Ovary (tissue), 3 donors: Measurements from ENCODE around the gene DDB1.

Source experiments
- EP300 ChIP-seq: sonication (generic); formaldehyde crosslinking; IDR thresholded peaks from one replicate; pipeline ENCODE4 v1.6.1; 2017; ENCODE audit warnings: antibody characterized with exemption
- POLR2A ChIP-seq: fragments of 450-650 bp; IDR thresholded peaks from one replicate; pipeline ENCODE4 v1.6.1; 2017; ENCODE audit warnings: antibody characterized with exemption, mild to moderate bottlenecking, moderate library complexity
- TF ChIP-seq, protein P1 (sequence below), 3 donors: fragments of 450-650 bp in 2 of 3; fragments of 200-600 bp in 1 of 3; IDR thresholded peaks; one replicate each; pipeline versions ENCODE4 v1.5.1 to v1.8.0; 2016 to 2022; ENCODE audit warnings: antibody characterized with exemption in 3 of 3, mild to moderate bottlenecking in 1 of 3
- donor health status: DM: no; HTN: no; CAD: no.

- TF ChIP-seq, protein P1, sequence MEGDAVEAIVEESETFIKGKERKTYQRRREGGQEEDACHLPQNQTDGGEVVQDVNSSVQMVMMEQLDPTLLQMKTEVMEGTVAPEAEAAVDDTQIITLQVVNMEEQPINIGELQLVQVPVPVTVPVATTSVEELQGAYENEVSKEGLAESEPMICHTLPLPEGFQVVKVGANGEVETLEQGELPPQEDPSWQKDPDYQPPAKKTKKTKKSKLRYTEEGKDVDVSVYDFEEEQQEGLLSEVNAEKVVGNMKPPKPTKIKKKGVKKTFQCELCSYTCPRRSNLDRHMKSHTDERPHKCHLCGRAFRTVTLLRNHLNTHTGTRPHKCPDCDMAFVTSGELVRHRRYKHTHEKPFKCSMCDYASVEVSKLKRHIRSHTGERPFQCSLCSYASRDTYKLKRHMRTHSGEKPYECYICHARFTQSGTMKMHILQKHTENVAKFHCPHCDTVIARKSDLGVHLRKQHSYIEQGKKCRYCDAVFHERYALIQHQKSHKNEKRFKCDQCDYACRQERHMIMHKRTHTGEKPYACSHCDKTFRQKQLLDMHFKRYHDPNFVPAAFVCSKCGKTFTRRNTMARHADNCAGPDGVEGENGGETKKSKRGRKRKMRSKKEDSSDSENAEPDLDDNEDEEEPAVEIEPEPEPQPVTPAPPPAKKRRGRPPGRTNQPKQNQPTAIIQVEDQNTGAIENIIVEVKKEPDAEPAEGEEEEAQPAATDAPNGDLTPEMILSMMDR (IDR thresholded peaks at IDR 0.05), result no peak
- TF ChIP-seq POLR2A (no peak), EP300 (no peak)
Measured at GRCh38 chr11:61273178-61274078, 59.5 kb downstream of the DDB1 start.
